ENCODE data around the gene WWOX.

DNA sequence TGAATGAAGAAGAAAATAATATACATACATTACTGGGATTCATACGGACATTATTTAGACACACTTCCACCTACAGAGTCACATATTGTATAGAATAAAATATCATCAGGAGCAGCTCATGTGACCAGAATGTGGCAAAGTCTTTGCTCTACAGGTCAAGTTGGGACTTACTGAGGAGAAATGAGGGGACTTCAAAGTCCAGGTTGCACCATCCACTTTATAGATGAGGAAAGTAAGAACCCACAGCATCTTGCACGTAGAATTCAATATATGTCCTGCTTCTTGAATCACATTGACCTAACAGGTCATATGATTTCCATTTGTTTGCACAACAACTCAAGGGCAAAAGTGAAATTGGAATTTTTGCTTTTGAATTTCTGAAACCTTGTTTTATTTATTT is 524.3 kb downstream of the WWOX start:
- TF ChIP-seq, protein P1, sequence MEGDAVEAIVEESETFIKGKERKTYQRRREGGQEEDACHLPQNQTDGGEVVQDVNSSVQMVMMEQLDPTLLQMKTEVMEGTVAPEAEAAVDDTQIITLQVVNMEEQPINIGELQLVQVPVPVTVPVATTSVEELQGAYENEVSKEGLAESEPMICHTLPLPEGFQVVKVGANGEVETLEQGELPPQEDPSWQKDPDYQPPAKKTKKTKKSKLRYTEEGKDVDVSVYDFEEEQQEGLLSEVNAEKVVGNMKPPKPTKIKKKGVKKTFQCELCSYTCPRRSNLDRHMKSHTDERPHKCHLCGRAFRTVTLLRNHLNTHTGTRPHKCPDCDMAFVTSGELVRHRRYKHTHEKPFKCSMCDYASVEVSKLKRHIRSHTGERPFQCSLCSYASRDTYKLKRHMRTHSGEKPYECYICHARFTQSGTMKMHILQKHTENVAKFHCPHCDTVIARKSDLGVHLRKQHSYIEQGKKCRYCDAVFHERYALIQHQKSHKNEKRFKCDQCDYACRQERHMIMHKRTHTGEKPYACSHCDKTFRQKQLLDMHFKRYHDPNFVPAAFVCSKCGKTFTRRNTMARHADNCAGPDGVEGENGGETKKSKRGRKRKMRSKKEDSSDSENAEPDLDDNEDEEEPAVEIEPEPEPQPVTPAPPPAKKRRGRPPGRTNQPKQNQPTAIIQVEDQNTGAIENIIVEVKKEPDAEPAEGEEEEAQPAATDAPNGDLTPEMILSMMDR (IDR thresholded peaks at IDR 0.05; ENCODE audit: extremely low read depth in 1 of 2, insufficient read depth in 1 of 2, low read depth in 1 of 2, low read length in 2 of 2), result no peak
- TF ChIP-seq POLR2A (IDR thresholded peaks at IDR 0.05; ENCODE audit: low read depth, low read length) (no peak), MYC (IDR thresholded peaks at IDR 0.05; ENCODE audit: low read depth, low read length) (no peak), POLR2AphosphoS5 (IDR thresholded peaks at IDR 0.05; ENCODE audit: insufficient read depth, low read depth, low read length) (no peak), GATA2 (IDR thresholded peaks at IDR 0.05; ENCODE audit: insufficient read depth, insufficient read length, low read depth, low read length) (no peak), EZH2 (IDR thresholded peaks at IDR 0.05; ENCODE audit: borderline replicate concordance, low read depth, low read length, severe bottlenecking) (no peak)
